ENCODE data around the gene CSF3.

DNA sequence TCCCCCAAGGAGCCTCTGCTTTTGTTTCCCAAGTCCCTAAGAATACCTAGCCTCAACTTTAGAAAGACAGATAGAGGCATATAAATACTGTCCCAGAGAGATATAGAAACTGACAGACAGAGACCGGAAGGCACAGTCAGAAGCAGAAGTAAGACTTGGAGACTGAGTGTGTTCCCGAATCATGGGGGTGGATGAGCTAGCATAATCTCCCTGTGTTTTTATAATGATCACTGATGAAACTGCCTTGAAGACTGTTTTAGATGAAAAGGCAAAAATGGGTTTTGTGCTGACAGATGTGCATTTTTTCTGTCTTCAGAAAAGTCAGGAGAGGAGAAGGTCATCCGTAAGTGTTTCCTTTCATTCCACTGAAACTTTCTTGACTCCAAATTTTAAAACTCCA lies 43.0 kb upstream of the CSF3 start:
- TF ChIP-seq, protein P1, sequence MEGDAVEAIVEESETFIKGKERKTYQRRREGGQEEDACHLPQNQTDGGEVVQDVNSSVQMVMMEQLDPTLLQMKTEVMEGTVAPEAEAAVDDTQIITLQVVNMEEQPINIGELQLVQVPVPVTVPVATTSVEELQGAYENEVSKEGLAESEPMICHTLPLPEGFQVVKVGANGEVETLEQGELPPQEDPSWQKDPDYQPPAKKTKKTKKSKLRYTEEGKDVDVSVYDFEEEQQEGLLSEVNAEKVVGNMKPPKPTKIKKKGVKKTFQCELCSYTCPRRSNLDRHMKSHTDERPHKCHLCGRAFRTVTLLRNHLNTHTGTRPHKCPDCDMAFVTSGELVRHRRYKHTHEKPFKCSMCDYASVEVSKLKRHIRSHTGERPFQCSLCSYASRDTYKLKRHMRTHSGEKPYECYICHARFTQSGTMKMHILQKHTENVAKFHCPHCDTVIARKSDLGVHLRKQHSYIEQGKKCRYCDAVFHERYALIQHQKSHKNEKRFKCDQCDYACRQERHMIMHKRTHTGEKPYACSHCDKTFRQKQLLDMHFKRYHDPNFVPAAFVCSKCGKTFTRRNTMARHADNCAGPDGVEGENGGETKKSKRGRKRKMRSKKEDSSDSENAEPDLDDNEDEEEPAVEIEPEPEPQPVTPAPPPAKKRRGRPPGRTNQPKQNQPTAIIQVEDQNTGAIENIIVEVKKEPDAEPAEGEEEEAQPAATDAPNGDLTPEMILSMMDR (IDR thresholded peaks at IDR 0.05) = no peak
- no peak for TF ChIP-seq POLR2A (IDR thresholded peaks at IDR 0.05)

Measured in testis (tissue), 2 donors.